ENCODE data around the gene FAF1.

- TF ChIP-seq, protein P1, sequence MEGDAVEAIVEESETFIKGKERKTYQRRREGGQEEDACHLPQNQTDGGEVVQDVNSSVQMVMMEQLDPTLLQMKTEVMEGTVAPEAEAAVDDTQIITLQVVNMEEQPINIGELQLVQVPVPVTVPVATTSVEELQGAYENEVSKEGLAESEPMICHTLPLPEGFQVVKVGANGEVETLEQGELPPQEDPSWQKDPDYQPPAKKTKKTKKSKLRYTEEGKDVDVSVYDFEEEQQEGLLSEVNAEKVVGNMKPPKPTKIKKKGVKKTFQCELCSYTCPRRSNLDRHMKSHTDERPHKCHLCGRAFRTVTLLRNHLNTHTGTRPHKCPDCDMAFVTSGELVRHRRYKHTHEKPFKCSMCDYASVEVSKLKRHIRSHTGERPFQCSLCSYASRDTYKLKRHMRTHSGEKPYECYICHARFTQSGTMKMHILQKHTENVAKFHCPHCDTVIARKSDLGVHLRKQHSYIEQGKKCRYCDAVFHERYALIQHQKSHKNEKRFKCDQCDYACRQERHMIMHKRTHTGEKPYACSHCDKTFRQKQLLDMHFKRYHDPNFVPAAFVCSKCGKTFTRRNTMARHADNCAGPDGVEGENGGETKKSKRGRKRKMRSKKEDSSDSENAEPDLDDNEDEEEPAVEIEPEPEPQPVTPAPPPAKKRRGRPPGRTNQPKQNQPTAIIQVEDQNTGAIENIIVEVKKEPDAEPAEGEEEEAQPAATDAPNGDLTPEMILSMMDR (IDR thresholded peaks at IDR 0.05; ENCODE audit: low read depth, low read length, poor library complexity, severe bottlenecking), result no peak
- TF ChIP-seq EZH2phosphoT487 (IDR thresholded peaks at IDR 0.05; ENCODE audit: borderline replicate concordance, low read length), result no peak
These were observed 36.5 kb downstream of the FAF1 start for GRCh38 chr1:50923564-50923963.

All from DOHH2 (cell line).